Smooth muscle cell of the brain vasculature (primary cell): ENCODE measurements around the gene MSH2.
"Not testable (repeated sequence)": the region's sequence is repeated elsewhere in the genome, so short reads cannot be mapped to it uniquely, and the experiment has no call there.

Experiments
- DNase-seq: peaks from one replicate; pipeline ENCODE4 v3.0.0-alpha.2; 2012; ENCODE audit warnings: low read depth, low spot score

MSH2 gene

DNA sequence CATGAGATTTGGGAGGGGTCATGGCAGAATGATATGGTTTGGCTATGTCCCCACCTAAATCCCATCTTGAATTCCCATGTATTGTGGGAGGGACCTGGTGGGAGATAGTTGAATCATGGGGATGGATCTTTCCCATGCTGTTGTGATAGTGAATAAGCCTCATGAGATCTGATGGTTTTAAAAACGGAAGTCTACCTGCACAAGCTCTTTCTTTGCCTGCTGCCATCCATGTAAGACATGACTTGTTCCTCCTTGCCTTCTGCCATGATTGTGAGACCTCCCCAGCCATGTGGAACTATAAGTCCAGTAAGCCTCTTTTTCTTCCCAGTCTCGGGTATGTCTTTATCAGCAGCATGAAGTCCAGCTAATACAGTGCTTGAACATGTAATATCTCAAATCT lies 5.0 kb downstream of the MSH2 start:
- not testable (repeated sequence) for DNase-seq

DNA sequence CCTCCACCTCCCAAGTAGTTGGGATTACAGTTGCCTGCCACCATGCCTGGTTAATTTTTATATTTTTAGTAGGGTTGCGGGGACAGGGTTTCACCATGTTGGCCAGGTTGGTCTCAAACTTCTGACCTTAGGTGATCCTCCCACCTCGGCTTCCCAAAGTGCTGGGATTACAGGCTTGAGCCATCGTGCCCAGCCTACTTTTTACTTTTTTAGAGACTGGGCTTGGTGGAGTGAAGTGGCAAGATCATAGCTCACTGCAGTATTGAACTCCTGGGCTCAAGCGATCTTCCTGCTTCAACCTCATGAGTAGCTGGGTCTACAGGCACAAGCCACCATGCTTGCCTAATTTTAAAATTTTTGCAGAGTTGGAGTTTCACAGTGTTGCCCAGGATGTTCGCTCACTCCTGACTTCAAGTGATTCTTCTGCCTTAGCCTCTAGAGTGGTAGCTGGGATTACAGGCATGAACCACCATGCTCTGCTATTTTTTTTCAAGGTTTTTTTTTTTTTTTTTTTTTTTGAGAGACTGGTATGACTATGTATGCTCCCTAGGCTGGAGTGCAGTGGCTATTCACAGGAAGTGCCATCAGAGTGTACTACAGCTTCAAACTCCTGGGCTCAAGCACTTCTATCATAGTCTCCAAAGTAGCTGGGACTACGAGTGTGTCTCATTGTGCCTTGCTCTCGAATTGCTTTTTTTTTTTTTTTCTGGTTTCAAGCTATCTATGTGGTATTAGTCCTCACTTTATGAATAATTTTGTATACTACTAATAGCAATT lies 11.9 kb downstream of the MSH2 start:
- no peak for DNase-seq

DNA sequence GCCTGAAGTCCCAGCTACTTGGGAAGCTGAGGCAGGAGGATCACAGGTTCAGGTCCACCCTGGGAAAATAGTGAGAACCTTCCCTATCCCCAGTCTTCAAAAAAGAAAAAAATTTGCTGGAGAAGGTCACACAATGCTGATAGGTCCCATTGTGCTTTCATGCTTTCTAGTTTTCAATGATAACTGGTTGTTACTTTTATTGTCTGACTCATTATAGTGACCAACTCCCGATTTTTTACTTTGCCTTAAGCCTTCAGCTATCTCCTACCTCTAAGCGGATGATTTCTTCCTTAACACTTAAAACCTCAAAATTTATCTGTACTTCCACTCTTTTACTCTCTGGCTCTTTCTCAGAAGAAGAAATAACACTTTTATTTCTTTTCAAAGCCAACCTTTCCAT lies 17.3 kb downstream of the MSH2 start:
- no peak for DNase-seq

DNA sequence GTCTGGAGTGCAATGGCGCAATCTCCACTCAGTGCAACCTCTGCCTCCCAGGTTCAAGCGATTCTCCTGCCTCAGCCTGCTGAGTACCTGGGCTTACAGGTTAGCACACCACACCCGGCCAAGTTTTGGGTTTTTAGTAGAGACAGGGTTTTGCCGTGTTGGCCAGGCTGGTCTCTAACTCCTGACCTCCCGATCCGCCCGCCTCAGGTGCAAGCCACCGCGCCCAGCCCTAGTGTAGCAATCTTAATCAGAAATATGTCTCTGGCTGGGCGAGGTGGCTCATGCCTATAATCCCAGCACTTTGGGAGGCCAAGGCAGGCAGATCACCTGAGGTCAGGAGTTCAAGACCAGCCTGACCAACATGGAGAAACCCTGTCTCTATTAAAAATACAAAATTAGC lies 17.7 kb downstream of the MSH2 start:
- DNase-seq: not testable (repeated sequence)

DNA sequence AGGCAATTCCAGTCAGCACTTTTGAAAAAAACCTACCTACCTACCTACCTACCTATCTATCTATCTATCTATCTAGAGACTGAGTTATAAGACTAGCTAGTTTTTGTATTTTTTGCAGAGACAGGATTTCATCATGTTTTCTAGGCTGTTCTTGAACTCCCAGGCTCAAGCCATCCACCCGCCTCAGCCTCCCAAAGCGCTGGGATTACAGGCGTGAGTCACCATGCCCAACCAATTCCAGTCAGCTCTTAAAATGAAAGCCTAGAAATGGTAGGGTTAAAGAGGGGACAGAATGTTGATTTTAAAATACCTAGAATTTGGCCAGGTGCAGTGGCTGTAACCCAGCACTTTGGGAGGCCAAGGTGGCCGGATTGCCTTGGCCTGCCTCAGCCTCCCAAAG lies 19.1 kb downstream of the MSH2 start:
- DNase-seq: no peak

DNA sequence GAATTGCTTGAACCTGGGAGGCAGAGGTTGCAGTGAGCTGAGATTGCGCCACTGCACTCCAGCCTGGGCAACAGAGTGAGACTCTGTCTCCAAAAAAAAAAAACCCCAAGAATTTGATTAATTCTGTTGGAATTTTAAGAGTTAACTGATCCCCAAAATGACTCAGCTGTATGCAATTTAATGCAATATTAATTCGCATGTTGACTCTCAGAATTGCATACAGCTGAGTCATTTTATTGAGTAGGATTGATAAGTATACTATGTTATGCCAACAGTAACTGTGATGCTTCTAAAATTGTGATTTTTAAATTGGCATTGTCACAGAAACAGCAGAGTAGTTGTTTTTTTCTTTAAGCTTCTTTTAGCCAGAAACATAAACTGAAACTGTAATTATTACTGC lies 19.6 kb downstream of the MSH2 start:
- DNase-seq: no peak

DNA sequence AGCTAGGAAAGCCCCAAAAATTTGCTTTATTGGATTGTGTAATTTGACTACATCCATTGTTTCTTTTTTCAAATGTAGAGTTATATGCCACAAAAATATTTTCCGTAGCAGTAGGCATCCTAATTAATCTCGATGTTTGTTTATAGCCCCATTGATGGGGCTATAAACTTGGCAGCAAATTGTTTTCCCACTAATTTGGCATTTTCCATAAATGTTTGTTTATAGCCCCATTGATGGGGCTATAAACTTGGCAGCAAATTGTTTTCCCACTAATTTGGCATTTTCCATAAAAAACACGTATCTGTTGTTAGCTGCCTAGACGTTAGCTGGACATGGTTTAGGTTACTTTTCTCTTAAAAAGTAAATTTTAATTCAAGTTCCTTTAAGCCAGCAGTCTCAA lies 23.8 kb downstream of the MSH2 start:
- DNase-seq: no peak

DNA sequence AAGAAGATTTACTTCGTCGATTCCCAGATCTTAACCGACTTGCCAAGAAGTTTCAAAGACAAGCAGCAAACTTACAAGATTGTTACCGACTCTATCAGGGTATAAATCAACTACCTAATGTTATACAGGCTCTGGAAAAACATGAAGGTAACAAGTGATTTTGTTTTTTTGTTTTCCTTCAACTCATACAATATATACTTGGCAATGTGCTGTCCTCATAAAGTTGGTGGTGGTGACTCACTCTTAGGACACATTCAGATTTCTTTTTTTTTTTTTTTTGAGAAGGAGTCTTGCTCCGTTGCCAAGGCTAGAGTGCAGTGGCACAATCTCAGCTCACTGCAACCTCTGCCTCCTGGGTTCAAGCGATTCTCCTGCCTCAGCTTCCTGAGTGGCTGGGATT lies 26.8 kb downstream of the MSH2 start:
- DNase-seq: no peak

DNA sequence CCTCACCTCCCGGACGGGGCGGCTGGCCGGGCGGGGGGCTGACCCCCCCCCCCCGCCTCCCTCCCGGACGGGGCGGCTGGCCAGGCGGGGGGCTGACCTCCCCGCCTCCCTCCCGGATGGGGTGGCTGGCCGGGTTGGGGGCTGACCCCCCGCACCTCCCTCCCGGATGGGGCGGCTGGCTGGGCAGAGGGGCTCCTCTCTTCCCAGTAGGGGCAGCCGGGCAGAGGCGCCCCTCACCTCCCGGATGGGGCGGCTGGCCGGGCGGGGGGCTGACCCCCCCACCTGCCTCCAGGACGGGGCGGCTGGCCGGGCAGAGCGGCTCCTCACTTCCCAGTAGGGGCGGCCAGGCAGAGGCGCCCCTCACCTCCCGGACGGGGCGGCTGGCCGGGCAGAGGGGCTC lies 30.1 kb downstream of the MSH2 start:
- DNase-seq: not testable (repeated sequence)

DNA sequence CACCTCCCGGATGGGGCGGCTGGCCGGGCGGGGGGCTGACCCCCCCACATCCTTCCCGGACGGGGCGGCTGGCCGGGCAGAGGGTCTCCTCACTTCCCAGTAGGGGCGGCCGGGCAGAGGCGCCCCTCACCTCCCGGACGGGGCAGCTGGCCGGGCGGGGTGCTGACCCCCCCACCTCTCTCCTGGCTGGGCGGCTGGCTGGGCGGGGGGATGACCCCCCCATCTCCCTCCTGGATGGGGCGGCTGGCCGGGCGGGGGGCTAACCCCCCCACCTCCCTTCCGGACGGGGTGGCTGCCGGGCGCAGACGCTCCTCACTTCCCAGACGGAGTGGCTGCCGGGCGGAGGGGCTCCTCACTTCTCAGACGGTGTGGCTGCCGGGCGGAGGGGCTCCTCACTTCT lies 30.5 kb downstream of the MSH2 start:
- DNase-seq: not testable (repeated sequence)

DNA sequence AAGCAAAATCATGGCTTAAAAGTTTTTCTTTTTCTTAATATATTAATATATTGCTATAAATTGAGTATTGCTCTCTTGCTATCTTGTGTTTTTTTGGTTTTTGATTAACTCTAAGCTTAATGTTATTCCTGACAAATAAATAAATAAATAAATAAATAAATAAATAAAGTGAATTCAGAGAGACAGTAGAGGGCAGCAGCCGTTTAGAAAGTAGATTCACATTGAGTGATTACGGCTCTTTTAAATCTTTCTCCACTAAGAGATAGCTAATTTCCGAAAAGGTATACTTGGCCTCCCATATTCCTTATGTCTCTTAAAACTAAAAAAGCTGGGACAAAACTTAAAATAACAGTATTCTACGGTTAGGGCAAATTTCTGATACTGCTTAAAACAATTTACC lies 34.3 kb downstream of the MSH2 start:
- DNase-seq: peak; percentile 24

DNA sequence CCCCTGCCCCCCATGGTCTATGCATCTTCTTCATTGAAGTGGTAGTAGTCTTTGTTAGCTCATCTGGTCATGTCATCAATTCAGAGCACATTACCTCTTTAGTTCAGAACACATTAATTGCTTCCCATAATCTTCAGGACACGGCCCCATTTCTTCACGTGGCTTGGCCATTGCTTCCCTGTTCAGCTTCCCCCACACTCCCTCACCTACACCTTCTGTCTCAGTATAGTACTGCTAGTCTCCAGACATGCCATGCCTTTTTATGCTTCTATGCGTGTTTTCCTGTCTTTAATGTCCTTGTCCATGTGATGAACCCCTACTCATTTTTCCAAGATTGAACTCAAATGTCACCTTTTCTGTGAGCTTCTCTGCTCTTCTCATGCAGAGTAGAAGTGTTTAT lies 35.1 kb downstream of the MSH2 start:
- no peak for DNase-seq

DNA sequence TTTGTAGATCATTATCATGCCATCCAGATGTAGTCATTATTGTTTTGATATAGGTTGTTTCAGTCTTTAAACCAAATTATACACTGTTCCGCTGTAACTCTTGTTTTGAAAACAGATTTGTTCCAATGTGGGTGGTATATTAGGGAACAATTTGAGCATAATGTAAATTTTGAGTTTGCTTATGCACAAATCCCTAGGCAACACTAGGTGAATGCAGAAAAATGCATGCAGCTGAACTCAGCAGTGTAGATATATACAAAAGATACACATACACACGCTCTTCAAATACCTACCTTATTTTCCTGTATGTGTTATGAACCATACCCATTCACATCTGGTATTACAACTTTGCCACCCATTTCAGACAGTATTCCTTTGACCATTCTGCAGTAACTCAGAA lies 35.8 kb downstream of the MSH2 start:
- DNase-seq: no peak

DNA sequence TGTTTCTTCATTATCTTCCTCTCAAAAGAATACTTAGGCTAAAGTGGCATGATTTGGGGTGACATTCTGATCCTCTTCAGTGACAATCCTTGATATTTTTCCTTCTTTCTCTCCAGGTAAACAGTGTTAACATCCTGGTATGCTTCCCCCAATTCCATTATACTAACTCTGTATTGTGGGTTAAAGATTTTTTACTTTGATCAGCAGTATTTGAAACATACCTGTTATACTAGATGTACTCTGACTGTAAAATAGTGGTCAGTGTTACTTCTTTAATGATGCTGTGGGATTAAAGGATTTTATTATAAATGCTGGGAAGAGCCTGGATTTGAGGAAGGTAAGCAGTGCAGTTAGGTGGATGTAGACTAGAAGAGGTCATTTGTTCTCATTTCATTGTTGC lies 48.8 kb downstream of the MSH2 start:
- no peak for DNase-seq

DNA sequence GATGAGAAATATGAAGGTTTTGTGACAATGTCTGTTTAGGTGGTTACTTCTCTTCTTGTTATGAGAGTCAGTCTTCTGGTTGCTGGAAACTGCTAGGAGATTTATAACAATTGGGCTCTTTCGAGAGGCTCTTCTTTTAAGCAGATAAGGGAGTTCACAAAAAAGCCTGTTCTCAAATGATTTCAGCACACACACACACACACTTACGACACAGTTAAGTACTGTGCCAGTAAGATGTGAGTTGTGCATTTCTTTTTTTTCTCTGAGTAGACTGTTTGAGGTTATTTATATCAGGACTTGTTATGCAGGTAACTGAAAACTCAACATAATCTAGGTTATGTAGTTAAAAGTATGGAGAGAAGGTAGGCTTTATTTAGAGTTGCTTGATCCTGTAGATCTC lies 49.8 kb downstream of the MSH2 start:
- DNase-seq: no peak

DNA sequence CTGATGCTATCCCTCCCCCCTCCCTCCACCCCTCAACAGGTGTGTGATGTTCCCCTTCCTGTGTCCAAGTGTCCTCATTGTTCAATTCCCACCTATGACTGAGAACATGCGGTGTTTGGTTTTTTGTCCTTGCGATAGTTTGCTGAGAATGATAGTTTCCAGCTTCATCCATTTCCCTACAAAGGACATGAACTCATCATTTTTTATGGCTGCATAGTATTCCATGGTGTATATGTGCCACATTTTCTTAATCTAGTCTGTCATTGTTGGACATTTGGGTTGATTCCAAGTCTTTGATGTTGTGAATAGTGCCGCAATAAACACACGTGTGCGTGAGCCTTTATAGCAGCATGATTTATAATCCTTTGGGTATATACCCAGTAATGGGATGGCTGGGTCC lies 51.9 kb downstream of the MSH2 start:
- DNase-seq: not testable (repeated sequence)

DNA sequence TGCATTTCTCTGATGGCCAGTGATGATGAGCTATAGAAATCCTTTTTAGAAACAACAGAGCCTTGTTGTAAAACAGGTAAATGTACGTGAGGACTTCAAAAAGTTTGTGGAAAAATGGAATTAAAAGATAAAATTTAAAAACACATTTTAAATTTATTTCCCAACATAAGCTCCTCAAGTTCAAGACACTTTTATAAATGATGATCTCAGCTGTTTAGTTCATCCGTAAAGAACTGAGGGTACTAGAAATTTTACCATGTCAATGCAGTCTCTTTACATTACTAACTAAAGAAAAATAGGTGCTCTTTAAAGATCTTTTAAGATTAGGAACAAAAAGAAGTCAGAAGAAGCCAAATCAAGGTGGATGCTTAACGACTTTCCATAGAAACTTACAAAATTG lies 52.5 kb downstream of the MSH2 start:
- DNase-seq: no peak

DNA sequence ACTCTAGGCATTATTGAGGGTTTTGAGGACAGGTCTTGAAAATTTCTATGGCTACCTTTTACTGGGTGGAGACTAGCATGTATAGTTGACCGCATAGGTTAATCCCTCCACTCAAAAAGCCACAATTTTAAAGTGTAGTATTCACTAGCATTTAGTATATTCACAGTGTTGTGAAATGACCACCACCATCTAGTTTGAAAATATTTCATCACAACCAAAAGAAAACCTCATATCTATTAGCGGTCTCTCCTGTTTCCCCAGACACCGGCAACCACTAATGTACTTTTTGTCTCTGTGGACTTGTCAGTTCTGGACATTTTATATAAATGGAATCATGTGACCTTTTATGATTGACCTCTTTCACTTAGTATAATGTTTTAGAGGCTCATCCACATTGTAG lies 53.9 kb downstream of the MSH2 start:
- DNase-seq: no peak

DNA sequence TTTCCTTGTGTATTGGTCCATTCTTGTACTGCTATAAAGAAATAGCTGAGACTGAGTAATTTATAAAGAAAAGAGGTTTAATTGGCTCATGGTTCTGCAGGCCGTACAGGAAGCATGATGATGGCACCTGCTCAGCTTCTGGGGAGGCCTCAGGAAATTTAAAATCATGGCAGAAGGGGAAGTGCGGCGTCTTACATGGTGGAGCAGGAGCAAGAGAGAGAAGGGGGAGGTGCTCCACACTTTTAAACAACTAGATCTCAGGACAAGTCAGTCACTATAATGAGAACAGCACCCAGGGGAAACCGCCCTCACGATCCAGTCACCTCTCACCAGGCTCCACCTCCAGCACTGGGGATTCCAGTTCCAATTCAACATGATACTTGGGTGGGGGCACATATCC lies 54.3 kb downstream of the MSH2 start:
- DNase-seq: no peak

DNA sequence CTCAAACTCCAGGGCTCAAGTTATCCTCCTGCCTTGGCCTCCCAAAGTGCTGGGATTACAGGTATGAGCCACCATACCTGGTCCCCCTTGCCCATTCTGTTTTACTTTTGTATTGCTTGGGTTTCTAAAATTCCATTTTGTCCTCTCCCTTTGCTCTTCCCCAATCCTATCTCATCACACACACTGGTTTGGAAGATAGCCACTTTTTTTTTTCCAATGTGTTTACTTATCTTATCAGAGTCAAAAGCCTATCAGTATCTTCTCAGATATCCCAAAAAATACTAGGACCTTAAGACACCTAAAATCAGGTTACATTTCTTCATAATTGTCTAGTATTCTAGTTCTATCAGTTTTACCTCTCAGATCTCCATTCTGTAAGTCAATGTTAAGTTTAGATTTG lies 56.1 kb downstream of the MSH2 start:
- DNase-seq: no peak

DNA sequence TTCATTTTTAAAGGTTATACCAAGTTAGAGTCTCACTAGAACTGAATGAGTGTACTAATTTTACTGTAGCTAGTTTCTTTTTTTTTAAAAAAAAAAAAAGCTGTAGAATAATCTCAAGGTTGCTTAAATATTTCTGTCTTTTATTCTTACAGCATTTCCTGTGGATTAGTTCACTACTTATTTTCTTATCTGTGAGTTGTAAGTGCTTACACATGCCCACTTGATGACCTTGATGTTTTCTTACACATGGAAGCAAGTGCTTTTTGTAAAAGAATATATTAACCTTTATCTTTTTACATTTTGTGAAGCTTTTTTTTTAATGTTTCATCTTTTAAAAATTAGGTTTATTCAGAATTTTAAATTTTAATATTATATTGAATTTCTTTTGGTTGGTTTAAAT lies 57.8 kb downstream of the MSH2 start:
- DNase-seq: no peak

DNA sequence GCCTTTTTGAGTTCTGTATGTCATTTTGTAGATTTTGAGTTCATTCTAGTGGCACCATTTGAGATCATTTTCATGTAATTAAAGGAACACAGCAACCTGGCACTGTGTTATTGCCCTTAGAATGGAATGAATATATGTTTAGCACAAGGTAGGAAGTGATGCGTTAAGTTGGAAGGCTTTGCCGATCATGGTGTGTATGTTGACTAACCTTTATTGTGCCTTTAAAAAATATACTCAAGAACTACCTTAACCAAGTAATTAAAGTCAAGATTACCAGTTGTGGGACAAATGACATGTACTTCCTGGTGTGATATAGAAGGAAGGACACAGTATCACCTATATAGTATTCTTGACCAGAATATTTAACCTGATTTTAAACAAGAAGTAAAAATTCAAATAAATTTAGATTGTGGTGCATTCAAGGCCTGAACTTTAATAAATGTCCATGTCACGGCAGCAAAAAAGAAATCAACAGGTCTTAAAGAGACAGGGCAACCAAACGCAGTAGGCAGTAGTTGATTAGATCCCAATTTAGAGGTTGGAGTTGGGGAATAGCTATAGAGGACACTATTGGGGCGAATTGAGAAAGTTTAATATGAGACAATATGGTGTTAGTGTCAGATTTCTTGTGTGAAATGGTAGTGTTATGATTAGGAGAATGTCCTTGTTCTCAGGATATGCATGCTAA lies 68.6 kb downstream of the MSH2 start:
- no peak for DNase-seq

DNA sequence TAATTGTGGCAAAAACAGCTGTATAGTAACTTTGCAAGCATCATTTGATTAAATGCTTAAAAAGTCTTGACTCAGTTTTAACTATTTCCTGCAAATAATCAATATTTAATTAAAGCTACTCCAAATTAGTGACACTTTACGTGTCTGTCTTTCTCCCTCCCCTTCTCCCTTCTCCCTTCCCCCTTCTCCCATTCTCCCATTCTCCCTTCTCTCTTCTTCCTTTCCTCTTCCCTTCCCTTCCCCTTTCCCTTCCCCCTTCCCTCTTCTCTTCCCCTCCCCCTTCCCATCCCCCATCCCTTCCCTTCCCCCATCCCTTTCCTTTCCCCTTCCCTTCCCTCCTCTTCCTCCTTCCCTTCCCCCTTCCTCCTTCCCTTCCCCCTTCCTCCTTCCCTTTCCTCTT lies 76.9 kb downstream of the MSH2 start:
- DNase-seq: no peak

DNA sequence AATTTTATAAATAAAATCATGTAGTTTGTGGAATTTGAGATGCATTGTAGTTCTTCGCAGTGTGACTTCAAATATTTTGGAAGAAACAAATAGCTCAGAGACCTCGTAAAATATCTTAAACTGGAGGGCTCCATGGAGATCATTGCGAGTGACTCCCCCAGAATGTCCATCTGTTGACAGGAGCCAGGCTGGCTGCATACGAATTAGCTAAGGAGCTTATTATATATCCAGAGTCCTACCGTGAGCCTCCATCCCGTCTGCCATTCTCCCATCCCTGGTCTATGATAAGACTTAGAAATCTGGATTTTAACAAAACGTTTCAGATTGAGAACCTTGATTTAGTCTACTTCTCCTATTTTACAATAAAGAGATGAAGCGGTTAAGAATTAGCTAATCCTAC lies 80.2 kb downstream of the MSH2 start:
- DNase-seq: no peak
